Brain pericyte (primary cell): ENCODE data around the gene NEK6.

ENCODE experiments used
- DNase-seq: peaks from one replicate; pipeline ENCODE4 v3.0.0-alpha.2; 2012; ENCODE audit warnings: low read depth, low spot score

NEK6 gene

GRCh38 chr9:124373851-124374250 lies 116.1 kb downstream of the NEK6 start:
- DNase-seq, result no peak

DNA sequence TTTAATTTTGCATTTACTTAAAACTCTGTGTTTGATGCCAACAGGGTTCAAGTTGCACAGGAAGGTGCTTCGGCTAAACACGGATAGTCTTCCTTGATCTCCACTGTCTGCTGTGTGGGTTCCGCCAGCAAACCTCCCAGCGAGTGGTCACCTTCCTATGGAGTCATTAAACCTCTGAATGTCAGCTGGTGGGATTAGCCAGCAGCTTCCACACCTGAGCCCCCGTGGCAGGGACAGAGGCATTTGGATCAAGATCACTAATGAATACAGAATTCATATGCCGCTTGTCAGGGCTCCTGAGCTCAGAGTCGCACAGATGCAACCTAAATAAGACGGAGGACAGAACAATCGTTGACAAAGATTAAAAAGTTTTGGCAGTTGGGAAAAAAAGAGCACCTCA lies 118.0 kb downstream of the NEK6 start:
- no peak for DNase-seq

GRCh38 chr9:124376329-124376728 lies 118.6 kb downstream of the NEK6 start:
- no peak for DNase-seq

DNA sequence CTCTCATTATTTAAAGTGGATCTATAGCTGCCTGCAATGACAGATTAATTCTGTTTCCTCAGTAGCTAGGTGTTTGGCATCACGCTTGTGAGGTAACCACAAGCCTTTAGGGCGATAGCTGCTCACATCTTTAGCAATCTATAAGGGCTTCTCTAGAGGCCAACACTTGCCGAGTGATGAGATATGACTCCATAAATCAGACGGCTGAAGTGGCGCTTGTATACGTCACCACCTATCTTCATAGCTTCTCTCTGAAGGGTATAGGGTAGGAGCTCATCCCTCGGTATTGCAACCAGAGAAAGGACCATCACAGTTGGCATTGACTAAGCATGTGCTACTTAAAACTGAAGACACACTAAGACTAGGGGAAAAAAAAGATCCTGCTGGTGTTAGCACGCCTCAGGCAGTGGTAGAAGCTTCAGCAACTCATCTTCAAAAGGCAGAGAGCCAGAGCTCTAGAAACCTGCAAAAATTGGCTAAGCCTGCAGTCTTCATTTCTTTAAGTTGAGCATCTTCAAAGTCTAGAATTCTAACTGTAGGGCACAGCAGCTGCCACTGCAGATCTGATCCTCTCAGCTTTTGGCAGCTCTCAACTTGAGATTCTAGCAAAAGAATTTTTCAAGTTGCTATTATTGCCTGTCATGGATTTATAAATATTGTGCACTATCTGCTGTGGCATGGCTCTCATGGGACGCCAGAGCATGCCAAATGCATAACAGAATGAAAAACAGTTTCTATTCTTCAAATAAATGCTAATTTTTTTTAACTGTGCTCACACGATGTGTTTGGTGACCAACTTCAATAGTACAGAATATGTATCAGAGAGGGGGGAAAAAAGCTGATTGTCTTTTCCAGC lies 120.0 kb downstream of the NEK6 start:
- DNase-seq, result no peak

DNA sequence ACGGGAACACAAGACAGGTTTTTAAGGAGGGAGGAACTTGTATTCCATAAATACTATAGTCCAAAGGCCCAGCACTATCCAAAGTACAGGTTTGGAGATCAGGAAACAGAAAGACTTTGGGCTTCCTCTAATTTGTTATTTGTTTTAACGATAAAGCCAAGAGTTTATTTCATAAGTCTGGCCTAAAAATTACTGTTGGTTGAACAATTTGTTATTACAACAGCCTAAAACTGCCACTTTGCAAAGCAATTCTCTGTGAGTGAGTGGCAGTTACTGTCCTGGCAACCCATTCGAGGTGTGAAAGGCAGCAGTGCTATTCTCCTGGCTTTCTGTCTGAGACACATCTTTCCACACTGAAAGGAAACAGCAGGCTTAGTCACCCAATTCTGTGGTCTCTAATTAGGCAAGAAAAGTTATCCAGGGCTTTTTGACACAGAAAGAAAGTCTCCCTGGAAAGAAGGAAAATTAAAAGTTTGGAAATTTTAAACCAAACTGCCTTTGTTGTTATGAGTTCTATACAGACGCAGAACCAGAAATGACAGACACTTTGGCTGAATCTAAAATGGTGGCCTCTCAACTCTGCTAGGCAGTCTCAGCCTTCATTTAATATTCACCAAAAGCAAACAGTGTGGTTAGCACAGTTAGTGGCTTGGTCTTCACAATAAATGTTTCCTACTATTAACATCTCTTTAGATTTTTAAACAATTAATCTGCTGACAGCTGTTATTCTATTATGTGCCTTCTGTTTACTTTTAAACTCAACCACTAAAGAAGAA lies 123.6 kb downstream of the NEK6 start:
- no peak for DNase-seq

- DNase-seq, result no peak
These were observed 126.5 kb downstream of the NEK6 start for GRCh38 chr9:124384210-124384609.

DNA sequence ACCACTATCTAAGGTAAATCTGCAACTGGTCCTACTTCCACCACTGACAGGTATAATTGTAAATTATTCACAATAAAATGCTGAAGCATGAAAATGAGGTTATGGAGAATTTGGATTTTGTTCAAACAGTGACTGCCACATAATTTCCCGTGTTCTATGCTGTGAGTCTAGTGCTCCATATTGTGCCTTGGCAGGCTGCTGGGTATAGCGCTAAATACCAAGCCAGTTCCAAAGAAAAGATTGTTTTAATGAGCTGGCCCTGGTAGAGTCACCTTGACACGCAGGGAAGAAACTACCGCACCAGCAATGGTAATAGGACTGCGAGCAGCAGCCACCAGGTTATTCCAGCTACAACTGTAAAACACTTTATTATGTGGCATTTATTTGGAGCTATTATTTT lies 127.1 kb downstream of the NEK6 start:
- DNase-seq, result no peak

GRCh38 chr9:124385623-124386022 lies 127.9 kb downstream of the NEK6 start:
- DNase-seq, result no peak

GRCh38 chr9:124386201-124386600 lies 128.5 kb downstream of the NEK6 start:
- DNase-seq, result no peak

DNA sequence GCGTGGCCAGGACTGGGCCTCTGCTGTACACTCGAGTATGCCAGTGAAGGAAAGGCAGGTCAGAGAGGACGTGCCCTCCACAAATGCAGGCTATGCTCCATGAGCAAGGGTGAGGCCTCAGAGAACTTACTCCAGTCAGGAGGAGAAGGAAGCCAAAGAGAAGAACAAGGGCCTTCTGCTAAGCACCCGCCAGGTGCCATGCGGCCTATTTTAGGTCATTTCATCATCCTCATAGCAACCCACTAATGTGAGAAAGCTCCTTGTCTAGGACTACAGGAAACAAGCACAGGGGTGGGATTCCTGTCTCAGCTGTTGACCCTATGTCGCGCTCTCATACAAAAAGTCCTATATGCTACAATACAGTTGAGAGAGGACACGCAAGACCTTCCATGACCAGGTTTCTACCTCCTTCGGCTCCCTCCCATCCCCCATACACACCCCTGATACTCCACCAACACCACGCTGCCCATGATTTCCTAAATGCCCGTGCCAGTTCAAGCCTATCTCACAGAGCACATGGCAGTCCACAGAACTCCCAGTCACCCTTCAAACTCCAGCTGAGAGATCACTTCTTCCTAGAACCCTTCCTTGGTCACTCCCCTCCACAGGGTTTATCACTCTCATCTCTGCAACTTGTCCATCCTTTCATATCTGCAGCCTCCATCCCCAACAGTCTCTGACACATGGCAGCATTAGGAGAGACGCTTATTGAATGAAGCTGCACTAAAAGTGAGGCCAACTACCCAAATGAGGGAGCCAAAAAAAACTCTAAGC lies 130.7 kb downstream of the NEK6 start:
- DNase-seq, result no peak

- DNase-seq, result no peak
These were observed 131.6 kb downstream of the NEK6 start for GRCh38 chr9:124389146-124389939.

- DNase-seq, result no peak
These were observed 133.3 kb downstream of the NEK6 start for GRCh38 chr9:124390794-124391658.

DNA sequence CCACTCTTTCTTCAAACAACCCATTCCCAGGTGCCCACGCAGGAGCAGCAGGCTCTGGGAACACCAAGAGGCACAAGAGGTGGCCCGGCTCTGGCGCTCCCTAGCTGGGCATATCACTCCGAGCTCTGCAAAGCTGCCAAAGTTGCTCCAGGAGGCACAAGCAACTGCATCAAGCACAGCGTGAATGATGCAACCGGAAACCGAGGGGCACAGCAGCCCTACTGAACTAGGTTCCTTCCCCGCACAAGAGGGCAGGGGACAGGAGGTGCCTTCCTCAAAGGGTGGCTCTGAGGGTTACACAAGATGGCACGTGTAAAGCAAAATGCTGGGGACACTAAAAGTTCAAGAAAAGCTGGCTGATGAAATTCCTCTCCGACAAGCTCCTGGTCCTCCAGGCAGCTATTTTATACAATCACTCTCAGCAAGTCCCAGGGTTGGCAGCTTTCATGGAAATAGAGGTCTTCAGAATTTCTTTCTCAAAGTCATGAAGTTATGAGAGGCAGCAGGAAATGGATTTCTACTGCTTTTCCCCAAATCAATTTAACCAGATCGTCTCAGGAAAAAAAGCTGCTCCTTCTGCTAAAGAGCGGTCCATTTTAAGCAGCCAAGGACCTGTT lies 134.6 kb downstream of the NEK6 start:
- DNase-seq, result no peak

DNA sequence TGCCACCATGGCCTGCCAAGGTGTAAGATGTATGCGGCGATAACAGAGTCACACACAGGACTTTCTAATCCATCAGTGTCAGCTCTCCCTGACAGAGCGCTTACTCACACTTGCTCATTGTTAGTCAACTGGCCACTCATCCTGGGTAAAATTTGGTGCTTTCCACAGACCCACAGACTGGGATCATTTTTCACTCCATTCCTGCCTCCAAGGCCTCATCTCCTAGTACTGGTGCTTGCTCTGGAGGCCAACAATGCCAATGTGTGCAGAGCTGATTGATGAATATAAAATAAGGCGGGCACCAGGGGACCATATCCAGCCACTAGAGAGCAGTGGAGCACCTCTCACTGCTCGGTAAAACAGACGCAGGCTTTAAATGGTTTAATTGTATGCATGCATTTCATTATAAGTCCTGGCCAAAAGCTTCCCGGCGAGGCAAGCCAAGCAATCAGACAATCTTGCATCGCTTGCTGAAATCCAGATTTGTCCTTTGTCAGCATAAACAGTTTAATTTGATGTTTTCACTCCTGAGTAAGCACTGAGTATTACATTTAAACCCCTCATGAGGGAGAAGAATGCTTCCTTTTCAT lies 135.2 kb downstream of the NEK6 start:
- DNase-seq, result no peak

- no peak for DNase-seq
These were observed 136.4 kb downstream of the NEK6 start for GRCh38 chr9:124394167-124394566.

DNA sequence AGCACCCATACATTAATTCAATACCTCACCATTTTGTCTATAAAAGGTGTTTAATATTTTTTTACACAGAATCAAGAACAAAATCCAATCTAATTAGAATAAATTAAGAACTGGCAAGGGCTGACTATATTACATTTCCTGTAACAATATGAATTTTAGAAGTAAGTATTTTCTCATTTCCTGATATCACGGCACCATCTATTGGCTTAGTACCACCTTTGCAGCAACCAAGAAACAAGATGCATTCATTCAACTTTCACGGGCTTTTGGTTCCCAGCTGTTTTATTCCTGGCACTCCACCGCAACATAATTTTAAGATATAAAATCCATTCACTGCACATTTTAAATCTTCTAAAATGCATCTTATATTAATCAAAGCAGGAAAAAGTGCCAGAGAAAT lies 136.8 kb downstream of the NEK6 start:
- DNase-seq, result no peak

GRCh38 chr9:124395826-124396225 lies 138.1 kb downstream of the NEK6 start:
- no peak for DNase-seq

GRCh38 chr9:124398191-124398935 lies 140.6 kb downstream of the NEK6 start:
- no peak for DNase-seq
